Activated CD4-positive, CD25-positive, alpha-beta regulatory T cell treated with anti-CD3 and anti-CD28 coated beads, Interleukin-2, amount 50 U/mL, for 16 hours (primary cell): ENCODE data around the gene VPS9D1.
"Not testable (repeated sequence)": the region's sequence is repeated elsewhere in the genome, so short reads cannot be mapped to it uniquely, and the experiment has no call there.

Experiments used
- DNase-seq: peaks from one replicate; pipeline ENCODE4 v3.0.0-alpha.2; 2020; ENCODE audit warnings: low read depth, low spot score

Gene VPS9D1

DNA sequence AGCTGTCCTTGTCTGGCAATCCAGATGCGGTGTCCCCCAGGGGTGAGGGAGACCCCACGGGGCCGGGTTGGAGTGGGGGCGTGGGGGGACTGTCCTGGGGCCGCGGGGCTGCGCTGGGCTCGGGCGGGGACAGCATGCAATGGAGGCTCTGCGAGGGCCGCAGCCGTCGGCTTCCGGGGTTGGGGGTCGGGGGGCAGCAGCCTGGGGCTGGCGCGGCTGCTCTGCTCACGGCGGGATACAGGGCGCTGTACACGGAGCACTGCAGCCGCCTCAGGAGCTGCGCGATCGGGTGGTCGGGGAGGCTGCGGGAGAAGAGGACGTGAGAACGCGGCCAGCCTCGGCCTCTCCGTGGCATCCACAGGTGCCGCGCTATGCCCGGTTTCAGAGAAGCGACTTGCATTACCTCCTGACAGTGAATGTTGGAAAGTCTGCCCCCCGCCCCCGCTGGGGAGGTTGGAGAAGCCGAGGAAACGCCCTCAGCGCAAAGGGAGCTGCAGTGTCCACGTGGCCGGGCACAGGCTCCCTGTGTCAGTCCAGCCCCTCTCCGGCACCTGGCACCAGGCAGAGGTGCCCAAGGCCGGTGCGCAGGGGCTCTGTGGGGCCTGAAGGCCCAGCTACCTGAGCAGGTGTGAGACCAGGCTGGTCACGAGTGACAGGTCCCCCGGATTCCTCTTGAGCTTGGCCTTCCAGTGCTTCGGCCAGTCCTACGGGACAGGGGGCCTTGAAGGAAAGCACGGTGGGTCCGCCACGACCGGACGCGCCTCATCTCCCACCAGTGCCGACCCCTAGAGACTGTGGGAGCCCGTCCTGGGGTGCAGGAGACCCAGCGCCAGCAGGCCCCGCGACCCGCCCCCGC is 9.8 kb downstream of the VPS9D1 start:
- no peak for DNase-seq

DNA sequence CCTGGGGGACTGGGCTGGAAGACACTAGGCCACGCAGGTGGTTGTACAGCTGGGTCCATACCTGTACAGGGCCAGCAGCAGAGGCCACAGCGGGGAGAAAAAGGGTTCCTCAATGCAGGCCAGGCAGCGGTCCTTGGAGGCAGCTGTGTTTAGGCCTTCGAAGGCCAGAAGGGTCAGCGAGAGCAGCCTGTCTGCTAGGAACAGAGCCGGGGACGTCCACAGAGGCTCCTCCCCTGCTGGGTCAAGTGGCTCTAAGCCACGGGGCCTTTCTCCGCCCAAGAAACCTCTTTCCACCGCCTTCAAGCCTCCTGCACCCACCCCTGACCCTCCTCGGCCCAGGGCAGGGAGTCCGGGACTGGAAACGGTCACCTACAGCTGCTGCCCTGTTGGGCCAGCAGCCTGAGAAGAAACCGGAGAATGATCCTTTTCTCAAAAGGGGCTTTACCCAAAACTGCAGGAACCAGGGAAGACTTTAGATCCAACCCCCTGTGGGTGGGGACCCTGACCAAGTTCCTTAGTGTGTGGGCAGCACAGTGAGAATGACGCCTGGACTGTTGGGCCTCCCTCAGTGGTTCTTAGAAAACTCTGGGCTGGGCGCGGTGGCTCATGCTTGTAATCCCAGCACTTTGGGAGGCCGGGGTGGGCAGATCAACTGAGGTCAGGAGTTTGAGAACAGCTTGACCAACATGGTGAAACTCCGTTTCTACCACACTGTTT is 10.8 kb downstream of the VPS9D1 start:
- DNase-seq, result no peak

DNA sequence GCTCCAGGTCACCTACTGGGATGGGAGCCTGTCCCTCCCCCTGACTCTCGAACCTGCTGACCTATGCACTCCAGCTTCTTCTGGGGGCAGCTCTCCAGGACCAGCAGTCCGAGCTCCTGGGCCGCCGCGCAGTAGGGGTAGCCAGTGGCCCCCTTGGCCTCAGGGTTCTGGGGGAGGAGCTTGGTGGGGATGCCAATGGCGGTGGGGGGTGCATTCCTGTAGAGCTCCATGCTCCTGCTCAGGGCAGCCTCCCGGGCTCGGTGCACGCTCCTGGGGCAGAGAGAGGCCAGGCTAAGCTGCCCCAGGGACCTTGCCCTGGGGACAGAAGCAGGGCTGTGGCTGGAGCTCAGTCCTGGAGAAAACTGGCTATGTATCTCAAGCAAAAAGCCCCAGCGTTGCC is 11.5 kb downstream of the VPS9D1 start:
- no peak for DNase-seq

DNA sequence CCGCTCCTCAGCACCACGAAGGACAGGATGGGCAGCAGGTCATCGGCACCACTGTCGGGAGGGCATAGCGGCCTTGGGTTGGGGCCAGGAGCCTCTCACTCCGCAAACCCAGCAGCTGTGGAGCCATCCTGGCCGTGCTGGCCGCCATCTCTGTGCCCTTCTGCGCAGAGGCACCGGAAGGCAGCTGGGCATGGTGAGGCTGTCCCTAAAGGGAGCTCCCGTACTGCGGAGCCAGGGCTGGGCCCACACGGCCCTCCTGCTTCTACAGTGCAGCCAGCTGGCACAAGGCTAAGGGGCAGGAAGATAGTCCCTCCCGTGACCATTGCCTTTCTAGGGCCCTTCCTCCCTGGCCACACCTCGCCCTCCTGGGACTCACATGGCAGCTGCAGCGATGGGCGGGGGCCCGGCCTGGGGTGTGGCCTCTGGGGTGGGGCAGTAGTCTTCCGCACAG is 12.2 kb downstream of the VPS9D1 start:
- no peak for DNase-seq

DNA sequence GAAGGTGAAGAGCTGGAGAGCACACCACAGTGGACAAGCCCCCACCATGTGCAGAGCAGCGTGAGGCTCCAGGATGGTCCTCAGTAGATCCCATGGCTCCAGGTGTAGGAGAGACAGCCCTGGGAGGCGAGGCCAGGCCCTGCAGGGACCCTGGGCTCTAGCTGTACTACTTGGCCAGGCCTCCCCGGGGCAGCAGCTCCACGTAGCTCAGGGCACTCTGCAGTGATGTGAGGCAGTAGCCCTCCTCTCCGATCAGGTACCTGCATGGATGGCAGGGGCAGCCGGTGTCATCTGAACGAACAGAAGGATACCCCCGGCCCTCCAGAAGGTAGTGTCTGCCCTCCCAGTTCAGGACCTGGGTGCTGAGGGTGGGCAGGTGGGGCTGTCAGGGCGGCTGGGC is 13.0 kb downstream of the VPS9D1 start:
- no peak for DNase-seq

DNA sequence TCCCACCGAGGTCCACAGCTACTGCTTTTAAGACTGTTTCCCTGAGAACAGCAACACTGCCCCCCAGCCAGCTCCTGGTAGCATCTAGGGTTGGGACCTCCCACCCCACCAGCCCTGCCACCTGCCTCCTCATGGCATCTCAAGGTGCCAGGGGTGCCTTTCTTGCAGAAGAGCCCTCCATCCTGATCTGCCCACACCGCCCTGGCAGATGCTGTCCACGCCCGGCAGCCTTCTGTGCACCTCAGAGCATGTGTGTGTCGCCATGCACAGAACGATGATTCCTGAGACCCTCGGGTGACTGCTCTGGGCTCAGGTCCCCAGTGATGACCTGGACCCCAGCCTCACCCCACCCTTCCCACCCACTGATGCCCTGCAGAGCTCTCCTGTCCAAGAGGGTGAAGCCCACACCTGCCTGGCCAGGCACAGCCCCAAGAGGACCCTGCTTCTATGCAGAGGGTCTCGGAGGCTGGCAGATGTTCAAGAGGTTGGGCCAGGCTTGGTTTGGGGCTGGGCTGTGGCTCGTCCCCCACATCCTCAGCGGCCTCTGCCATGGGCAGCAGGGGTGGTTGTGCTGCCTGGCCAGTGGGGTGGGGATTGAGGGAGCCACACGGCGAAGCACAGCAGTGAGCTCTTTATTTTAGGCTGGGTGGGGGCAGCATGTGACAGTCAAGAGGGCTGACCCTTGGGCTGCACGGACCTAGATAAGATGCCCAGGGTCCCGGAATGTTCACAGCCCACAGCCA is 14.0 kb downstream of the VPS9D1 start:
- DNase-seq, result no peak

DNA sequence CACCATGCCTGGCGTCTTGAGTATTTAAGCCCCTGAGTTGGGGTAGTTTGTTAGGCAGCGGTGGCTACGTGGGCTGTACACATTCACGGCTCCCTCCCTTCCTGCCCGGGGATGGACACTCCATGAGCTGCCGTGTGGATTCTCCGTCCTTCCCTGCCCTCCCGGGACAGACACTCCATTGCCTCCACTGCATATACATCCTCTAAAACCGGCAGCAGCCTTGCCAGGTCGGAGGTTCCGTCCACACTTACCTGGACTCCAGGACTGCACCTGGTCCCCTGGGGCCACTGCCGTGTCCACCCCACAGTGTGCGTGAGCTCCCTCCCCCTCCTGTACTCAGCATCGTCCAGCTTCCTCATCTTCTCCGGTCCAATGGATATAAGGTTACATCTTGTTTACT is 15.7 kb downstream of the VPS9D1 start:
- no peak for DNase-seq

DNA sequence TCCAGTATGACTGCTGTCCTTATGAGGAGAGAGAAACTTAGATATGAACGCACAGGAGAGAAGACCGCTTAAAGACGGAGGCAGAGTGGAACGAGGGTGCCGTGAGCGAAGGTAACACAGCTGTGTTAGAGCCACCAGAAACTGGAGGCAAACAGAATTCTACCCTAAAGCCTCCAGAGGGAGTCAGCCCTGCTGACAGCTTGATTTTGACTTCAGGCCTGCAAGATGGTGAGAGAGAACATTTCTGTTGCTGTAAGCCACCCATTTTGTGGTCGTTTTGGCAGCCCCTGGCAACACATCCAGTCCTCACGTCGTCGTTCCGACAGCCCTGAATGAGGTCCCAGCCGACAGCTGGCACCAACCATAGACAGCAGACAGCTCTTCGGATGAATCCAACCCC is 16.4 kb downstream of the VPS9D1 start:
- no peak for DNase-seq

DNA sequence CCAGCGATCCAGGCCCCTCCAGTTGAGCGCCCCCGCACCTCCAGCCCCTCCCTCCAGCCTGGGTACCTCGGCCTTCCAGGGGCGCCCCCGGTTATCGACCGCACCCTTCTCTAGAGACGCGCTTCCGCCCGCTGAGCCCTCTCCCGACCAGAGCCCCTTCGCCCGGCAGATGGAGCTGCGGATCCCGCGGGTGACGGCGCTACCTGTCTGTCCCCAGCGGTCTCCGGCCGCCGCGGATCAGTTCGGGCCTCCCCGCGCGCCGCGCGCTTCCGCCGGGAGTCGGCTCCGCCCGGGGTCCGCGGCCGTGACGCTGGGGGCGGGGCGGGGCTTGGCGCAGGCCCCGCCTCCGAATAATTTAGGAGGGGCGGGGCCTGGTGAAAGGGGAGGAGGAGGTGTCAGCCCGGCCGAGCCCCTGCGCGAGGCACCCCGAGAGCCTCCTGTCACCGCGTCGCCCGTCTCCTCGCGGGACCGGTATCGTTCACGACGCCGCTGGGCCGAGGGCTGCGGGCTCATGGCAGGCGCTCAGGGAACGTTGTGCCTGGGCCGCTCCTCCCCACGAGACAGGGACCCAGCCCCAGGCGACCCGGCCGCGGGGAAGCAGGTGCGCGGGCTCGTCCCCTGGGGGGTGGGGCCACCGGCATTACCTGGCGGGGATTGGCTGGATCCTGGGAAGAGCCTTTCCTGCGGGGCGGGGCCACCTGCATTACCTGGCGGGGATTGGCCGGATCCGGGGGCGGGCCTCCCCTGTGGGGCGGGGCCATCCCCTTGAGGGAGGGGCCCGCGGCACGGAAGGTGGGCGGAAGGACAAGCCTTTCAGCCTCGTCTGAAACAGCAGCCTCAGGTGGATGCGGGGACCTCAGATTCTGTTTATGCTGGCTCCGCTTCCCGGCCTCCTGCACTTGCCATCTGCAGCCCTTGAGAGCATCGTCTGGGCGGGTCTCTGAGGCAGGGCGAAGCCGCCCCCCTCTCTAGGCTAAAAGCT is 19.0 kb downstream of the VPS9D1 start, which contains the start of gene SPATA2L:
SPATA2L (minus strand) TSS at position 281 of the 982 bp plus-strand sequence. CDS start 473 bp downstream, outside the sequence.
- DNase-seq, result peak; percentile 97

DNA sequence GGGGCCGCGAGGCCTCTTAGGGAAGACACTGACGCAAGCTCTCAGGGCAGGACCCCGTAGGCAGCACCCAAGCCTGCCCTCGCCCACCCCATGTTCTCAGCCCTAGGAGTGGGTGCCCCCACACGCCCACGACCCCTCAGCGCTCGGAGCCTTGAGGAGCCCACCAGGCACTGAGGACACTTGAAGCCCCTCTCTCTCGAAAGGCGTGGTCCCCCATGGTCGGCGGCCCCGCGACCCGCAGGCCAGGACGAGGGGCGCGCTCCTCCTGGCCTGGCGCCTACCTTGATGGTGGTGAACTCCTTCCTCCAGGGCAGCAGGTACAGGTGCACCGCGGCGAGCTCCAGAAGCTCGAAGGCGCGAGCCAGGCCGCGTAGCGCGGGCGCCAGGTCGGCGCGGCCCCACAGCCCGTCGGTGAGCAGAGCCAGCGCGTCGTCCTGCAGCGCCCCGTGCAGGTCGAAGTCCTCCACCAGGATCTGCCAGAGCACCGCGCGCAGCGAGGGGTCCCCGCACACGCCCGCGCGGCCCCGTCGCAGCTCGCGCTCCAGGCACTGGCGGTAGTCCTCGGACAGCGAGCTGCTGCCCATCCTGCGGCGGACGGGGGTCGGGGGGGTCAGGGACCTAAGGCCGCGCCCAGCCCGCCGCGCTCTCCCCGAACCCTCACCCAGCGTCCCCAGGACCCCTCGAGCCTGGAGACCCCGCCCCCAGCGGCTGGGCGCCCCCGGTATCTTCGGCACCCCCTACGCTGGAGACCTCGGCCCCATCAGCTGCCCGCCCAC is 19.9 kb downstream of the VPS9D1 start:
- DNase-seq, result no peak

DNA sequence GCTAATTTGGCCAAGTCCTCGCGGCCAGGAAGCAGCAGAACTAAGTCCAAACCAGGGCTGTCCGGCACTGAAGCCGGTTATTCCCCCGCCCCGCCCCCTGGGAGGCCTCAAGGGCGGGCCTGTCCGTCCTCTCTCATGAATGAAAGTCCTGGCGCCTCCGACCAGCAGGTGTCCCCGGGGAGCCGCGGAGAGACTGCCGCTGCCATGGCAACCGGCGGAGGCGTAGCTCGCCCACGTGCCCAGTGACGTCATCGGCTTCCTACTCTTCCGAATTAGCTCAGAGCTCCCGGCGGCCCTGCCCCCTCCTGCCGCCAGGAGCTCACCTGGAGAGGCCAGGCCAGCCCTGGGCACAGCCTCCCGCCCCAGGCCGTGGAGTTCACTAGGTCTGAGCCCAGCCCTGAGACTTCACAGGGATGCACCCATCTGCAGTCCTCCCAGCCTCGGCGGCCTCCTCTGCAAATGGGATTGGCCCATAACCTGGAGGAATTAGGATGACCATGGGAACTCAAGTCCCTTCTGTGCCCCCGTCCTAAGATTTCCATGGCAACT is 20.5 kb downstream of the VPS9D1 start:
- peak; percentile 91 for DNase-seq

DNA sequence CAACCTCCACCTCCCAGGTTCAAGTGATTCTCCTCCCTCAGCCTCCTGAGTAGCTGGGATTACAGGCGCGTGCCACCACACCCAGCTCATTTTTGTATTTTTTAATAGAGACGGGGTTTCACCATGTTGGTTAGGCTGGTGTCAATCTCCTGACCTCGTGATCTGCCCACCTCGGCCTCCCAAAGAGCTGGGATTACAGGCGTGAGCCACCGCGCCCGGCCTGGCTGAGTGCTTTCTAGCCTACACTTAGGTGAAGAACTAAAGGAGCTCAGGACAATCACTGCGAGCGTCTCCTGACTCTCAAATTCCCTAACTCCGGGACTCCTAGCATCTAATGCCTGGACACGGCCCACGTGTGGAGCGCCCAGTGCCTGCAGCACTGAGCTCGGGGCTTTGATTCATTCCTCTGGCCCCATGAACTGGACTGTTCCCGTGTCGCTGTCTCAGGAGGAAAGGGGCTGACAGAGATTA is 21.0 kb downstream of the VPS9D1 start:
- DNase-seq, result not testable (repeated sequence)

DNA sequence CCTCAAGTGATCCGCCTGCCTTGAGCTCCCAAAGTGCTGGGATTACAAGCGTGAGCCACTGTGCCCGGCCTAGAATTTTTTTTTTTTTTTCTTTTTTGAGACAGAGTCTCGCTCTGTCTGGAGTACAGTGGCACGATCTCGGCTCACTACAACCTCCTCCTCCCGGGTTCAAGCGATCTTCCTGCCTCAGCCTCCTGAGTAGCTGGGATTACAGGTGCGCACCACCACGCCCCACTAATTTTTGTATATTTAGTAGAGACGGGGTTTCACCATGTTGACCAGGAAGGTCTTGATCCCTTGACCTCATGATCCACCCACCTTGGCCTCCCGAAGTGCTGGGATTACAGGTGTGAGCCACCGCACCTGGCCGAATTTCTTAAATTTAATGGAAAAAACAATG is 22.0 kb downstream of the VPS9D1 start:
- DNase-seq, result not testable (repeated sequence)

DNA sequence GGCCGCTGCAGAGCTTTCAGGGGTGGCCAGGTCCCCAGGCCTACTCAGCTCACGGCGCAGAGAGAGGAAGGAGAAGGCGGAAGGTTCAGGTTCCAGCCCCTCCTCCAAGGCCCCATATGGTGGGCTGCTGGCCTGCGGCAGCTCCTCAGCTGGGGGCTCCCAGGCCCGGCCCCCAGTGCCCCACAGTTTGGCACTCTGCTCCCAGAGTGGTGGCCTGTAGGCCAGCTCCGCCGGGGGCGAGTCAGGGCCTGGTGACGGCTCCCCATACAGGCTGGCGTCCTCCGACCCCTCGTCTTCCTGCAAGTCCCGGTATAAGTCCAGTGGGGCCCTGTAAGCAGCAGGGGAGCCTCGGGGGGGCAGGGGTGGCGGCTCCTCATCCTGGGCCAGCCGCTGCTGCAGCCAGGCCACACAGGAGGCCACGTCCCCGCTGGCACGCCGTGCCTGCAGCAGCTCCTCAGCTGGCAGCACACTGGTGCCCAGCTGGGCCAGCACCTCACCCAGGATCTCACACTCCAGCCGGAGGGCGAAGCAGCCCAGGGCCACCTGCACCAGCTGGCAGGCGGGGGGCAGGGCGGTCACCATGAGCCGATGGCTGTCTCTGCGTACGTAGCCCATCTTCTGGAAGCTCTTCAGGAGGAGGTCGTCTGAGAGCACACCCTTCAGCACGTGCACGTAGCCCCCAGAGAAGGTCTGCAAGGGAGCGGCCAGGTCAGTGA is 22.9 kb downstream of the VPS9D1 start:
- no peak for DNase-seq

DNA sequence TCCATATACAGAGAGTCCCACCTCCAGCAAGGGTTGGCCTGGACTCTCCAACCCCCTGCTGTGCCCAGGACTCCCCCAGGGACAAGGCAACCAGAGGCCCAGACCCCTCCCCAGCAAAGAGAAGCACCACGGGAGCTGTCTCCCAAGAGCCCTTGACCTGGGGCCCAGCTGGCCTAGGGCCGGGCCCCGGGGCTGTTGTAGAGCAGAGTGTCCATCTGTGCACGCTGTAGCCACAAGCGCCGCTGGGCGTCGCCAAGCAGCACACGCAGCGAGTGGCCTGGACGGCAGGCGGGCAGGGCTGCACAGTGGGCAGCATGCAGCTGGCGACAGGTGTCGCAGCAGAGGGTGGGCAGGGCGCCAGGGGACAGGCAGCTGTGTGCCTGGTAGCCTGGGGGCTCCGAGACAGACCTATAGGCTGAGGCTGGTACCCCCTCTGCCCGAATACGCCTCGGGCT is 23.5 kb downstream of the VPS9D1 start:
- DNase-seq, result no peak

DNA sequence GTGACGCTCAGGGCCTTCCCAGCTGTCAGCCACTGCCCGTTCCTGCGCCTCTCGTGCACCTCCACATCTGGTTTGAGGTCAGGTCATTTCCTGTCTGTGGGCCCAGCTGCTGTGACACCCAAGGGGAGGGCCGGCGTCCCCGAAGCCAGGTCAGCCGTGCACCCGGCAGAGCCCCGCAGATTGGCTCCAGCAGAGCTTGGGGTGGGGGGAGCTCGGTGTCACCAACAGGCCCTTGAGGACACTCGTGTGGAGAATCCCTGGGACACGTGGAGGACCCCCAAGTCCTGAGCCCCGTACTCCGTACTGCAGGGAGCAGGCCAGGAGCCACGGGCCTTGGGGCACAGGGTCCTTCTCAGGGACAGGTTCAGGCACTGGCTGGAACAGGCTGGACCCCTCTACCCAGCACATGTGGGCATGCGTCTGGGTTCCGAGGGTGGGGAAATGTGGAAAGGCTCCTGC is 24.0 kb downstream of the VPS9D1 start:
- DNase-seq, result no peak

DNA sequence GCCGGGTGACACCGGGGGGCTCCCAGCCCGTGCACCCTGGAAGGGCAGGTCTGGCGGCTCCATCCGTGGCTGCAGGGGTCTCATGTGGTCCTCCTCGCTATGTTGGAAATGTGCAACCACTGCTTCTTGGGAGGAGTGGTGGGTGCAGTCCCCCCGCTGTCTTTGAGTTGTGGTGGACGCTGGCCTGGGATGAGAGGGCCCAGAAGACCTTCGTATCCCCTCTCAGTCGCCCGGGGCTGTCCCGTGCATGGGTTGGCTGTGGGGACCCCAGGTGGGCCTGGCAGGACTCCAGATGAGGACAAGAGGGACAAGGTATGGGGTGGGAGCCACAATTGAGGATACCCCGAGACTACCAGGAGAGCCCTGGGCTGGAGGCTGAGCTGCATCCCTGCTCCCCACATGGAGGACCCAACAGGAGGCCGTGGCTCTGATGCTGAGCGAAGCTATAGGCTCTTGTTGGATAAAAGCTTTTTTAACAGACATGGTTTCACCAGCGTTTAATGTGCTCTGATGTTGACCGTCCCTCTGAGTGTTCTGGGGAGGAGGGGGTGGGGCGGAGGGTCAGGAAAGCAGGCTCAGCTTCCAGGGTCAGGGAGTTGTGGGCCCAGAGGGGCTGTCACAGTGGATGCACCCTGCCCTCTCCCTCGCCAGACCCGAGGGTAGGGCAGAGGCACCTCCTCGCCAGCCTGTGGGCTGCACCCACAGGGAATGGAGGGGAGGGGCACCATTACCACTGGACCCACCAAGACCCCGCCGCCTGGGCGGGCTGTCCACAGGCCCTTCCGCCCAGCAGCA is 24.6 kb downstream of the VPS9D1 start:
- no peak for DNase-seq
